ENCODE data around the gene FER. TPM values are rescaled to one million over a fixed set of nuclear protein-coding genes. Genes with fewer than 3 reads are reported as not detected.

FER gene
- total RNA-seq, 1 experiment from 2014 or later, result 18.0 TPM

DNA sequence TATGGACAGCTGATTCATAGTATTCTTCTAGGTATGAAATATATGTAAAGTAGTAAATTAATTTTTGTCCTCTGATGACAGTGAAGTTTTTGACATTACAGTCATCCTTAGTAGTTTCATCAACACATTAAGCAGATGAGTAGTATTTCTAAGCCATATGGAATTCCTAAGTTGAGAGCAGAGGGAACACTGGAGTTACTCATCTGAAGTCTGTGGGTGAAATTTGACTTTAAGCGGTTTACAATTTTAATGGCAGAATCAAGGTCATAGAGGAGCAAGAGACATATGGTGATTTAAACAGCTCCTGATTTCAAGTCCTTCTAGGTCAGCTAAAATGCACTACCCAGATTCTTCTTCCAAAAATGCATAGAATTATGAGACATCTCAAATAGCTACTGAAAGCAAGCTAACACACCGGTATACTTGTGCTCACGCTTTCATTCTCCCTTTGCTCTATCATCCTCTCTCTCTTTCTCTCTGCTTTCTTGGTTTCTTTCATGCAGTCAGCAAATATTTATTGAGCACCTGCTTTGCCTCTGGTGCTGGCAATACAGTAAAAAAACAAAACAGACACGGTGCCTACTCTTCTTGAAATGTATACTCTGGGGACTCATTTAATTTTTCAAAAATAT is 235.9 kb downstream of the FER start:
- Mint-ChIP-seq H3K36me3 (ENCODE audit: insufficient read depth in 1 of 3, low read depth in 3 of 3) (peaks cover 8 to 22% (median 20%) of the 10 kb centered on the region in 3 experiments), H3K4me1 (peaks cover 11 to 13% of the 10 kb centered on the region in 2 experiments), H3K27me3 (ENCODE audit: low read depth) (no peaks in the 10 kb centered on the region), H3K27ac (no peak overlapping the region), H3K4me3 (no peak overlapping the region), H3K9me3 (peaks cover 8 to 16% of the 10 kb centered on the region in 2 experiments; a peak in 4 of 5 replicates)
- no peak overlapping the region for H2BK20ac ChIP-seq (ENCODE audit: low read depth, low read length, poor library complexity, severe bottlenecking)
- H3K9ac ChIP-seq (ENCODE audit: extremely low read depth, insufficient read length, low read length), result no peak overlapping the region
- H3T11ph ChIP-seq (ENCODE audit: low read length), result no peak overlapping the region
- no peak overlapping the region for H2BK5ac ChIP-seq (ENCODE audit: insufficient read length, low read length)
- TF ChIP-seq, protein P1, sequence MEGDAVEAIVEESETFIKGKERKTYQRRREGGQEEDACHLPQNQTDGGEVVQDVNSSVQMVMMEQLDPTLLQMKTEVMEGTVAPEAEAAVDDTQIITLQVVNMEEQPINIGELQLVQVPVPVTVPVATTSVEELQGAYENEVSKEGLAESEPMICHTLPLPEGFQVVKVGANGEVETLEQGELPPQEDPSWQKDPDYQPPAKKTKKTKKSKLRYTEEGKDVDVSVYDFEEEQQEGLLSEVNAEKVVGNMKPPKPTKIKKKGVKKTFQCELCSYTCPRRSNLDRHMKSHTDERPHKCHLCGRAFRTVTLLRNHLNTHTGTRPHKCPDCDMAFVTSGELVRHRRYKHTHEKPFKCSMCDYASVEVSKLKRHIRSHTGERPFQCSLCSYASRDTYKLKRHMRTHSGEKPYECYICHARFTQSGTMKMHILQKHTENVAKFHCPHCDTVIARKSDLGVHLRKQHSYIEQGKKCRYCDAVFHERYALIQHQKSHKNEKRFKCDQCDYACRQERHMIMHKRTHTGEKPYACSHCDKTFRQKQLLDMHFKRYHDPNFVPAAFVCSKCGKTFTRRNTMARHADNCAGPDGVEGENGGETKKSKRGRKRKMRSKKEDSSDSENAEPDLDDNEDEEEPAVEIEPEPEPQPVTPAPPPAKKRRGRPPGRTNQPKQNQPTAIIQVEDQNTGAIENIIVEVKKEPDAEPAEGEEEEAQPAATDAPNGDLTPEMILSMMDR (conservative IDR thresholded peaks at IDR 0.05), result no peak
- H2BK12ac ChIP-seq (ENCODE audit: insufficient read length, low read depth, low read length), result no peak overlapping the region
- no peak overlapping the region for H3K27ac ChIP-seq (ENCODE audit: insufficient read length, low read depth, low read length)
- no CpG with 5 or more reads among the region's 4 CpGs for WGBS (ENCODE audit: extremely low coverage, insufficient read length, low lambda C conversion rate)
- H4K20me1 ChIP-seq (ENCODE audit: control insufficient read depth, insufficient read depth, insufficient read length), result no peaks in the 10 kb centered on the region
- H3K4me1 ChIP-seq (ENCODE audit: insufficient read depth, low read length), result no peaks in the 10 kb centered on the region
- no peak overlapping the region for H2AK5ac ChIP-seq (ENCODE audit: insufficient read length, low read length)
- no peak overlapping the region for H2AFZ ChIP-seq (ENCODE audit: low read length)
- H3K14ac ChIP-seq (ENCODE audit: insufficient read depth, low read length), result no peak overlapping the region
- no peak overlapping the region for H2BK120ac ChIP-seq (ENCODE audit: low read depth, low read length, poor library complexity, severe bottlenecking)
- H3K79me1 ChIP-seq (ENCODE audit: insufficient read depth, low read depth, low read length, poor library complexity, severe bottlenecking), result no peaks in the 10 kb centered on the region
- no peak overlapping the region for H3K23ac ChIP-seq (ENCODE audit: insufficient read length, low read depth, low read length)
- H4K8ac ChIP-seq (replicated peaks; ENCODE audit: insufficient read length, low read depth, low read length), result no peak overlapping the region
- H3K27me3 ChIP-seq (ENCODE audit: insufficient read depth, low read length), result no peaks in the 10 kb centered on the region
- no peak overlapping the region for H3K4ac ChIP-seq (ENCODE audit: low read depth, low read length)
- H3K56ac ChIP-seq (ENCODE audit: insufficient read length, low read depth, low read length), result no peak overlapping the region
- no peak overlapping the region for H4K91ac ChIP-seq (ENCODE audit: insufficient read length, low read depth, low read length)
- no peak for DNase-seq
- no peak overlapping the region for H2BK15ac ChIP-seq (ENCODE audit: low read depth, low read length)
- H4K5ac ChIP-seq (ENCODE audit: insufficient read length, low read depth, low read length), result no peak overlapping the region
- no peak overlapping the region for H3K18ac ChIP-seq (ENCODE audit: insufficient read length, low read depth, low read length)
- no peaks in the 10 kb centered on the region for H3K79me2 ChIP-seq (ENCODE audit: insufficient read depth, low read length)
- H3K23me2 ChIP-seq (ENCODE audit: insufficient read length, low read depth, low read length, poor library complexity, severe bottlenecking), result no peaks in the 10 kb centered on the region
- no peaks in the 10 kb centered on the region for H3K9me3 ChIP-seq (ENCODE audit: control insufficient read depth, low read depth, low read length)
- H3K4me2 ChIP-seq (ENCODE audit: insufficient read depth, insufficient read length, low read length), result no peak overlapping the region
